ENCODE results near the gene ANAPC1.
"Not testable (repeated sequence)": the region's sequence is repeated elsewhere in the genome, so short reads cannot be mapped to it uniquely, and the experiment has no call there.

Gene ANAPC1

GRCh38 chr2:111830479-111830878, 53.5 kb downstream of the ANAPC1 start:
- DNase-seq: not testable (repeated sequence)

DNA sequence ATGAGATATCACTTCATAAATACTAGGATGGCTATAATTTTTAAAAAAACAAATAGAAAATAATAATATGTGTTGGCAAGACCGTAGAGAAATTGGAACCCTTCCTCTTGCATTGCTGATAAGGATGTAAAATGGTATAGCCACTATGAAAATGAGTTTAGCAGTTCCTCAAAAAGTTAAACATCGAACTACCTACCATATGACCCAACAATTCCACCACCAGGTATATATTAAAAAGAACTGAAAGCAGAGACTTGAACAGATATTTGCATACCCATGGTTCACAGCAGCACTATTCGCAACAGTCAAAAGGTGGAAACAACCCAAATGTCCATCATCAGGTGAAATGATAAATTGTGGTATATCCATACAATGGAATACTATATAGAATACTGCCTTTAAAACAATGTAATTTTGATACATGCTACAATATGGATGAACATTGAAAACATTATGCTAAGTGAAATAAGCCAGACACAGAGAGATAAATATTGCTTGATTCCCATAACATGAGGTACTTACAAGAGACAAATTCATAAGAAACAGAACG, 55.7 kb downstream of the ANAPC1 start:
- DNase-seq: not testable (repeated sequence)

GRCh38 chr2:111812970-111813622, 70.9 kb downstream of the ANAPC1 start:
- not testable (repeated sequence) for DNase-seq

DNA sequence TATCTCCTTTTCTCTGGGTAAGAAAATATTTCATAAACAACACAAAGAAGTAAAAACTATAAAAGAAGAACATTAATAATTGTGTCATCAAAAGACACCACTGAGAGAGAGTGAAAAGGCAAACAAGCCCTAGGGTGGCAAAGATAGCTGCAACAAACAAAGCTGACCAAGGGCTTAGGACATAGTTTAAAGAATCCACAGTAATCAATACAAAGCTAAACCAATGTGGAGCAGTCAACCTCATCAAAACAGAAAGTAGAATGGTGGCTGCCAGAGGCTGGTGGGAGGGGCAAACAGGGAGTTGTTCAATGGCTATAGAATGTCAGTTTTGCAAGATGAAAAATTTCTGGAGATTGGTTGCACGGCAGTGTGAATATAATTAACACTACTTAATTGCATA, 93.4 kb downstream of the ANAPC1 start:
- DNase-seq: not testable (repeated sequence)

GRCh38 chr2:111784081-111784480, 99.9 kb downstream of the ANAPC1 start:
- not testable (repeated sequence) for DNase-seq

- not testable (repeated sequence) for DNase-seq
Observed at GRCh38 chr2:111782195-111782594, 101.8 kb downstream of the ANAPC1 start.

DNA sequence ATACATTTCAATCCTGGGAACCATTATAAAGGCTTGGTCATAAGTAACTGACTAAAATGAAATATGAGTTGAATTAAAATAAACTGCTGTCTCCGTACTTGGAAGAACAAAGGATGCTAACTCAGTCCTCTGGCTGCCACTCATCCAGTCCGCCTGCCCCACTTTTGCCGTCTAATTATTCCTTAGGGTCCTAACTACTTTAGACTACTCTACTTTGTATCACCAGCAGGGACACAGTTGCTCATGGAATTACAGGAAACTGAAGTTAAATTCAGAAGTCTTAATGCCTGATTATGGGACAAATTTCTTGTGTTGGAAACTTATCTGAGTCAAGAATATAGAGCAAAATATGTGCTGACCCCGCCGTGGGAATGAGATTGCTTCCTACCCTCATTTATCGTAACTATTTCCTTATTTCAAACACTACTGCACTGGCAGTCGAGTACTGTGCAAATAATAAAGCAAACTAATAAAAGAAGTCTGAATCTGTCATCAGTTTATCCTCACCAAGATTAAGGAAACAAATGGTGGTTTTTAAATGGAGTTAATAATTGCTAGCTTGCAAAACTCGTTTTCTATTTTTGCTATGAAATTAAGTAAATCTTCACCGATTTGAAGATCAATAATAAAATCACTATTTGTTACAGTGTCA, 102.4 kb downstream of the ANAPC1 start:
- DNase-seq: not testable (repeated sequence)

- DNase-seq: not testable (repeated sequence)
Observed at GRCh38 chr2:111777155-111777554, 106.8 kb downstream of the ANAPC1 start.

DNA sequence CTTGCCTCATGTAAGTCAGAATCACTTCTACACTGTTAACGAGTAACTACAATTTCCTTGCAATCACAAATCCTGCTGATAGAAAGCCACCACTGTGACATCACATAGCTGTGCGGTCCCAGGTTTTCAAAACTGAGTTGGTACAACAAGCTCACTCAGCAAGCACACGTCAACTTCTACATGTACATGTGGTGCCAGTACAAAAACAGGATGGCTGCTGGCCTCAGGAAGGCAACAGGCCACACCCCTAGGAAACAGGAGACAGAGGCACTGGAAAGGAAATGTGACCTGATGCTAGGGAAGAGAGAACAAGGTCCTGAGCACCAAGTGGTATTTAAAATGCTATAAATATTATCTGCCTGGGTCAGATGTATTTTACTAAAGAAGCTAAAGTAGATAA, 107.7 kb downstream of the ANAPC1 start:
- DNase-seq: not testable (repeated sequence)

DNA sequence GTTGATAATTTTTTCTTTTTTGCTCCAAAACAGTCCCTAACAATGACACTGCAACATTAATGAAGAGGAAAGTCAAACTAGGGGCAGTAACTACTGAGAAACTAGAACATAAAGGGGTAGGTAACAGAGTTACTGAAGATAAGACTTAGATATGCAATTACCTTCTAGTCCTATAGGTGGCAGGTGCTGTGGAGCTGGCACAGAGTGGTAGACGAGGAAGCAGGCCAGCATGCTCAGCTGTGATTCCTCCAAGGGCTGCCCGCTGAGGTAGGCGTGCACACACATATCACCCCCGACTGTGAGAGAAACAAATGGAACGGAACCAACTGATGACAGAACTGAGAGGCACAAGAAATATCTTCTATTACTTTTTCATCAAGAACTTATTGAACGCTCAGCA, 111.8 kb downstream of the ANAPC1 start:
- DNase-seq: not testable (repeated sequence)

GRCh38 chr2:111770916-111771658, 112.9 kb downstream of the ANAPC1 start:
- not testable (repeated sequence) for DNase-seq

DNA sequence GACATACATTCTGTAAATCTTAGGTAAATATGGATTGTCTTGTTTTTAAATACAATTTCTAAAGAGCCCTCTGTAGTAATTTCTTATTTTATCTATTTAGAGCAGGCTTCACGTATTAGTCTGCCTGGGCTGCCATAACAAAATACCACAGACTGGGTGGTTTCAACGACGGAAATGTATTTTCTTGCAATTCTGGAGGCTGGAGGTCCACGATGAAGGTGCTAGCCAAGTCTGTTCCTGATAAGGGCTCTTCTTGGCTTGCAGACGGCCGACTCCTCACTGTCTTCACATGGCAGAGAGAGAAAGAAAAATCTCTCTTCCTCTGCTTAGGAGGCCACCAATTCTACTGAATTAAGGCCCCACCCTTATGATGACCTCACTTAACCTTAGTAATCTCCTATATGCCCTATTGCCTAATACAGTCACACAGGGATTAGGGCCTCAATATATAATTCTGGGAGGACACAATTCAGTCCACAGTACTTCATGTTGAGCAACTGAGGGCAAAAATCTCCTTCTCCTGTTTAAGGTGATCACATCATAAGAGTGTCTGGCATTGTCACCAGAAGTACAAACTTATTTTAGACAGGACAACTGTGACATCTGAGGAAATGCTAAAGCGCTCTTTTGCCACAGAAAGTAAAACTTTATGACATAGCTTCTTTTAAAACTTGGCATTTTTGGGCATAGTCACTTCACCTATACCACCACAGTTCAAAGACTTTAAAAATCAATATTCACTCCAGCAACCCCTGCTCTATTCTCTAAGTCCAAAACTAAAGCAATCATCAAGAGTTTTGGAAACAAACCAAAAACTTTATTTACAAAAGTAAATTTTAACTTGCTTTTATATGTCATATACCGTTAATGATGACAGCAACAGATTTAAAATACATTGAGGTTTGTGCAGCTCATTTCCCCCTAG, 115.5 kb downstream of the ANAPC1 start:
- DNase-seq: not testable (repeated sequence)

GRCh38 chr2:111767087-111767486, 116.9 kb downstream of the ANAPC1 start:
- DNase-seq: peak in 1 of 56 donors; percentile 6

DNA sequence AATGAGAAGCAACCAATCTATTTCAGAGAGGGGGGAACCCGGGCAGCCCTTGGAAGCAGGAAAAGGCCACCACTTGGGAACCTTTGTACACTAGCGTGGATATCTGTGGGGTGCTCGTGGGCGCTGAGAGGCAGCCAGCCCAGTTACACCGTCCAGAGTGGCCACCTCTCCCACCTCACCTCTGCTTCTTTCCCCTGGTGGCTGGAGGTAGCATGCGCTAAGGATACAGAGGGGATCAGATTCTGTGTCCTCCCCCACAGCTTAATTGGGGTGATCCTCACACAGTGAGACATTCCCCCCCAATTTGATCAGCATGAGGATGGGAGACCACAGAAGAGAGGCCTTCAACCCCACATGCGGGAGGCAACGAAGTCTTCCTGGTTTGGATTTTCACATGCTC, 117.7 kb downstream of the ANAPC1 start:
- not testable (repeated sequence) for DNase-seq

- DNase-seq: not testable (repeated sequence)
Observed at GRCh38 chr2:111764151-111764550, 119.8 kb downstream of the ANAPC1 start.

DNA sequence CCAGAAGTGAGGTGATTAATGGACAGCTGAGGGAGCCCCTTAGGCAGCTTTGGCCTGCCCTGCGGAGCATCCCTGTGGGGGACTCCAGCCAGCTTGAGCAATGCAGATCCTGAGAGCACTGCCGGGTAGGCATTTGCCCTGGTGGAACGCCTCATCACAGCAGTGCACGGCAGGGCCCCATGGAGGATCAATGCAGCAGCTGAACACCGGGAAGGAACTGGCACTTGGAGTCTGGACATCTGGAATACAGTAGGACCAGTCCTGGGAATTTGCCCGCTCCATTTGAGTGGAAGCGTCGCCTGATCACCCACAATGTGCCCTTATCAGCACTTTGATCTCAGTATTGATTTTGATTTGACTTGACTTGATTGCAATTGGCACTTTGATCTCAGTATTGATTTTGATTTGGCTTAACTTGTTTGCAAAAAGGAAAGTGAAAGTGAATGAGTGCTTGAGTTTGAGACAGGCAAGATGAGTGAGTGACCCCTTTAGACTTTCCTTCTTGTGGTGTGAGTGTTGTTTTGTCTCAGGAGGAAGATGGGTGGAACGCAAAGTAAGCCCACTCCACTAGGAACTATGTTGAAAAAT, 123.2 kb downstream of the ANAPC1 start:
- DNase-seq: not testable (repeated sequence)

DNA sequence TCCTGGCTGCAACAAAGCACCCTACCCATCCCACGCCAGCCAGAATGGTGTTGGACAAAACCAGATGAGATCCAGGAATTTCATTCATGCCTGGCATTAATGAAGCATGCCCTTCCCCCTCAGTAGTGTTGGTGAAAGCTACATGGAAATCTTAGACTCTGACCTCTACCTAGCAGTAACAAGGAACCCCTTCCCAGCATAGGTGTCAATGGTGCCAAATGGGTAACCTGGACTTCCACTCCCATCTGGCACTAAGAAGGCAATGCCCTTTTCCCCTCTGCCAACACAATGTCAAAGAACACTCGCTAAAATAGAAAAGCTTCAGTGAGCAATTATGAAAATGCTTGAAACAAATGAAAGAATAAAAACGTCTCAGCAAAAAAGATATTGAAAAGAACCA, 131.5 kb downstream of the ANAPC1 start:
- not testable (repeated sequence) for DNase-seq

DNA sequence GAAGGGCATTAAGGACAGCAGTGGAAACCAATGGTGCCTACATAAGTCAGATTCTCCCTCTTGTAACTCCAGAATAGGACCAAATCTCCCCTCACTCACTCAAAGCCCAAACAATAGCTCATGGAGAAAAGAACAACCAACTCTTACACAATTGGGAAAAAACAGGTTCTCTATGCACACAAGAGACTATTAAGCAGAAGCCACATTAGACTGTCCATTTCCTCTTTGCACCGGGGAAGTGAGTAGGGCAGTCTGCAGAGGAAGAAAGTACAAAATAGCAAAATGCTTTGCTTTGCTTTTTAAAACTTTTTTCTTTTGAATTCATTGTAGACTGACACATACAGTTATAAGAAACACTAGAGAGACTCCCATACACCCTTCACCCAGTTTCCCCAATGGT, 133.4 kb downstream of the ANAPC1 start:
- DNase-seq: not testable (repeated sequence)

DNA sequence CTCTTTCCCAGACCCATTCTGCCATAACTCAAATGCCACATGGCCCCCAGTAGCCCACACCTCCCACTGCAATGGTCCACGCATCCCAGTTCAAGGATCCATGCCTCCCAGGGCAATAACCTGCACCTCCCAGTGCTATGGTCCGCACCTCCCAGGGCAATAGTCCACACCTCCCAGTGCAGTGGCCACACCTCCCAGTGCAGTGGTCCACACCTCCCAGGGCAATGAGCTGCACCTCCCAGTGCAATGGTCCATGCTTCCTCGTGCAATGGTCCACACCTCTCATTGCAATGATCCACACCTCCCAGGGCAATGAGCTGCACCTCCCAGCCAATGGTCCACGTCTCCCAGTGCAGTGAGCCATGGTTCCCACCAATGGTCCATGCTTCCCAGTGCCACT, 135.6 kb downstream of the ANAPC1 start:
- DNase-seq: not testable (repeated sequence)

DNA sequence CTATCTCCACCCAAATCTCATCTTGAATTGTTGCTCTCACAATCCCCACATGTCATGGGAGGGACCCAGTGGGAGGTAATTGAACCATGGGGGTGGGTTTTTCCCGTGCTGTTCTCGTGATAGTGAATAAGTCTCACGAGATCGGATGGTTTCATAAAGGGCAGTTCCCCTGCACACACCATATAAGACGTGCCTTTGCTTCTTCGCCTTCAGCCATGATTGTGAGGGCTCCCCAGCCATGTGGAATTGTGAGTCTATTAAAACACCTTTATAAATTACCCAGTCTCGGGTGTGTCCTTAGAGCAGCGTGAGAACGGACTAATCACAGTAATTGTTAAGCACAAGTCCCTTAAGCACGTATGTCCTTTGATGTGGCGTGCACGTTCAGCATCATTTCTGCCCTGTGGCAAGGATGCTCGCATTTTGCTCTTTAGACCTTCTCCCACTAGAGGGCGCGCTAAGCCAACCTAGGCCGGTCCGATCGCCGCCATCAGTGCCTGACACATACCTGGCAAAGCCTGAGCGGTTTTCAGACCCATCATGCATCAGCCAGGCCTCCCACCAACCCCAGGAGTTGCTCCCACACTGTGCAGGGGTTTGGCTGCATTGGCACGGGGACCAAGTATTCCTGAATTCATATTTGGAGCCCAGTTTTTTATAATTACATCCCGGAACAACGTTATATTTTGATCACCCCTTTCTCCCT, 136.4 kb downstream of the ANAPC1 start:
- not testable (repeated sequence) for DNase-seq
